Inflammatory macrophage treated with lipopolysaccharide for 1 hour (primary cell): Measurements from ENCODE around the gene SLC22A1.
"Not testable (repeated sequence)": the region's sequence is repeated elsewhere in the genome, so short reads cannot be mapped to it uniquely, and the experiment has no call there.

Experiments
- DNase-seq, 2 donors: peaks; one replicate each; pipeline ENCODE4 v3.0.0-alpha.2; 2020 to 2022

The SLC22A1 gene

DNA sequence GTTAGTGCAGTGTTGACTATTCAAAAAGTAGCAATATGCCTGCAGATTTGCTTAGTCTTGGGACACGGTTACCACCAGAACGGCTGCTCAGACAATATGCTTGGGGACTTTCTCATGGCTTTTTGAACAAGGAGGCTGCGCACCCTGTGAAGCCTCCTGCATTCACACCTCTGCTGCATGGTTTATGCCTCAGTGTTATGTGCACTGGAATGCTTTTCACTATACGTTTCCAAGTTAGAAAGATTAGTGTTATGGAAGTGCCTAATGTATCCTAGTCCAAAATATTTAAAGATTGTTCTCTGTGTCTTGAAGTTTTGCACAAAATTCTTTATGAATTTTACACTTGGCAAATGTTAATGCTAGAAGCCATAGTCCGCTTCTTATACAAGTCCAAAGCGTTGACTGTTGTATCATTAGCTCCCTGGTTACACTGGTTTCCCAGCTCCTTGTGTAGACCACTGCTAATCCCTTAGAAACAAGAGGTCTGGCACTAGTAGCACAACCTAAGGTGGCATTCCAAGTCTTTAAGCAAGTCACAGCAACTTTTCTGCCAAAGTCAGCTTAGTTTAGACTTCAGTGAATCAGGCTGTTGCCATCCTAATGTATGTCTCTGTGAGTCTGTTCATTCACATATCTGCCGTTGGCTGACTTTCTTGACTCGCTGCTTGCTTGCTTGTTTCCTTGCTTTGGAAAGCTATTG lies 26.3 kb upstream of the SLC22A1 start:
- DNase-seq: no peak

DNA sequence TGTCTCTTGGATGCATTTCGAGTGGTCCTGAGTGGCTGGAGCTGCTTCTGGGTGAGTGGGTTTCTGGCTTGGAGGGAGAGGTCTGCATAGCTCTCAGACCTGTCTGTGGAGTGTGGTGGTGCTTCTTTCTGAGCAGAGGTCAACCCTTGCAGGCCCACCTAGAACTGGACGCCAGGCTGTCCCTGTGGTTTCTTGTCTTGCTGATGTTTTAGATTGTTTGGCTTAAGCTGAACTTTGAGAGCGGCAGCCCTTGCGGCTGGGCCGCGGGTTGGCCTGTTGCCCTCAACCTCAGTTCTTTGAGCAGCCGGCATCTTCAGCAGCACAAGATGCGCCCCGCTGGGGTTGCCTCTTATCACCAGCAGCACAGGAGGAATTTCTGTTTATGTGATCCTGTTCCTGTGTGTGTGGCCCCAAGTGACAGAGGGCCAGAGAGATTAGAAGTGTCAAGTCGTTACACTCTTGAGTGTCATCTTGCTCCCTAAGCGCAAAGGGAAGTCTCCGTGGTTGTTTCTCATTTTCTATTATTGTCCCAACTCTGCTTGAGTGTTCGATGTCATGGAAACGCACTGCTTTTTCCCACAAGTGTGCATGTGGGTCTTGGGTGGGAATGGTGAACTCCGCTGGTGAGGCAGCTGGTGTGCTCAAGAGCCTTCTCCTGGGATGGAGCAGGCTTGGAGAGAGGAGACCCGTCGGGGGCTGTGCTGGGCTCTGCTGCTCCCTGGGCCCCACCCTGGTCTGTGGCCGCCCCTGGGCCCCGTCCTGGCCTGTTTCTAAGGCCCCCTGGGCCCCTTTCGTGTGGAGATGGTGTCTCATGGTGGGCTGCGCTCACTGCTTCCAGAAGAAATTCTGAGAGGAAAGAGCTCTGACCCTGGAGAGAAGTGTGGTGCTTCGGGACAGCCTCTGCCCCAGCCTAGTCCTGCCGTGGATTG lies 20.1 kb upstream of the SLC22A1 start:
- DNase-seq: no peak

DNA sequence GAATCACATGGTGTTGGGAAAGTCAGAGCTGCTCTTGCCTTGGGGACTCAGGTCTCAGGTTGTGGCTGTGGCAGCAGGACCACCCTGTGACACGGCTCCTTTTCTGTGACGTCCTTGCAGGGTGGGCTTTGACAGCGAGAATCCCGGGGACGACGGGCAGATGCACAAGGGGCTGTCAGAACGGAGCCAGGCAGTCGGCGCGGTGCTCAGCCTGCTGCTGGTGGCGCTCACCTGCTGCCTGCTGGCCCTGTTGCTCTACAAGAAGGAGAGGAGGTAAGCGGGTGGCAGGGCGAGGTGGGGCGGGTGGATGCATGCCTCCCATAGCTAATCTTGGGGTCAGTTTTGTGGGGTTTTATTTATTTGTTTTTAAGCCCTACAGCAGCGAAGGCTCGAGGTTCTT lies 19.2 kb upstream of the SLC22A1 start:
- DNase-seq: no peak

DNA sequence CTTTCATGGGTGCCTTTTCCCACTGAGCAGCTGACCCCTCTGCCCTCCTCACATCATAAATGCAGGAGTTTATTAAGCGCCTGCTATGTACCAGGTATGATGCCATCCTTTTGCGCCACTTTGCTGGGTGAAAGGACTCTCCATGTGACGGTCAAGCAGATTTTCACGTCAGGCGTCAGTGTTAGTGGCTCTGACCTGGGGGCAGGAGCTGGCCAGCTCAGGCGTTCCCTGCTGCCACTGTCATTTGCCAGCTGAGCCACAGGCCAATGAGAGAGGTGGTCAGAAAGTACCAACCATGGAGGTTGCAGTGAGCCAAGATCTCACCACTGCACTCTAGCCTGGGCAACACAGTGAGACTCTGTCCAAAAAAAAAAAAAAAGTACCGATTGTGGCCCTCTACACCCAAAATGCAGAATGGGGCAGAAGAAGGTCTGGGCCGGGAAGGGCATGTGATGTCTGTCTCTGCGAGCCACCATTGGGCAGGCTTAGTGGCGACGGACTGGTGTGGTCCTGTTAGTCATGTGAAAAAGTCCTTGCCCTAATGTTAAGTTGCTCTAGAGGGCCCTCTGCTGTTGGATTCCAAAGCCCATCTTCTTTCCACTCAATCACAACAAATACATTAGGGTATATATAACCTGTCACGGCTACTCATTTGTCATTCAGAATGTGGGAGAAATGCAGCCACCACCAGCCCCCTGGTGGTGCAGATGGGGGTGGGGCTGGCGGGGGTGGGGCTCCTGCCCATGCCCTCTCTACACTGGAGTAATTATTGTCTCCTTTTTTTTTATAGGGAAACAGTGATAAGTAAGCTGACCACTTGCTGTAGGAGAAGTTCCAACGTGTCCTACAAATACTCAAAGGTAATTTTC lies 18.4 kb upstream of the SLC22A1 start:
- peak in 1 of 2 donors; percentile 23 for DNase-seq

DNA sequence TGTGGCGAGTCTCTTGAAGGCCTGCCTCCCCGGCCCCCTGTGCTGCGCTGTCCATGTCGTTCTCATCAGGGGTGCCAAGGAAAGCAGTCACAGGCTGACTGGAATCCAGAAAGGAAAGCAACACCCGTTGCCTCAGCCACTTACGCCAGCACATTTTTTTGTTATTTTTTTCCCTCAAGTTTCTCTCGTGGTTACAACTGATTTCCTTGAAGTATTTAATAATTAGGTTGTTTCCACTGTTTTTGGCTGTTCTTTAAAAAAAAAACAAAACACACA lies 17.9 kb upstream of the SLC22A1 start:
- no peak for DNase-seq

DNA sequence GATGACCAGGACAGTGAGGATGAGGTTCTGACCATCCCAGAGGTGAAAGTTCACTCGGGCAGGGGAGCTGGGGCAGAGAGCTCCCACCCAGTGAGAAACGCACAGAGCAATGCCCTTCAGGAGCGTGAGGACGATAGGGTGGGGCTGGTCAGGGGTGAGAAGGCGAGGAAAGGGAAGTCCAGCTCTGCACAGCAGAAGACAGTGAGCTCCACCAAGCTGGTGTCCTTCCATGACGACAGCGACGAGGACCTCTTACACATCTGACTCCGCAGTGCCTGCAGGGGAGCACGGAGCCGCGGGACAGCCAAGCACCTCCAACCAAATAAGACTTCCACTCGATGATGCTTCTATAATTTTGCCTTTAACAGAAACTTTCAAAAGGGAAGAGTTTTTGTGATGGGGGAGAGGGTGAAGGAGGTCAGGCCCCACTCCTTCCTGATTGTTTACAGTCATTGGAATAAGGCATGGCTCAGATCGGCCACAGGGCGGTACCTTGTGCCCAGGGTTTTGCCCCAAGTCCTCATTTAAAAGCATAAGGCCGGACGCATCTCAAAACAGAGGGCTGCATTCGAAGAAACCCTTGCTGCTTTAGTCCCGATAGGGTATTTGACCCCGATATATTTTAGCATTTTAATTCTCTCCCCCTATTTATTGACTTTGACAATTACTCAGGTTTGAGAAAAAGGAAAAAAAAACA lies 16.6 kb upstream of the SLC22A1 start:
- DNase-seq: no peak

DNA sequence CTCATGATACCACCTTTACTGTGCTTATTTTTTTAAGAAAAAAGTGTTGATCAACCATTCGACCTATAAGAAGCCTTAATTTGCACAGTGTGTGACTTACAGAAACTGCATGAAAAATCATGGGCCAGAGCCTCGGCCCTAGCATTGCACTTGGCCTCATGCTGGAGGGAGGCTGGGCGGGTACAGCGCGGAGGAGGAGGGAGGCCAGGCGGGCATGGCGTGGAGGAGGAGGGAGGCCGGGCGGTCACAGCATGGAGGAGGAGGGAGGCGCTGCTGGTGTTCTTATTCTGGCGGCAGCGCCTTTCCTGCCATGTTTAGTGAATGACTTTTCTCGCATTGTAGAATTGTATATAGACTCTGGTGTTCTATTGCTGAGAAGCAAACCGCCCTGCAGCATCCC lies 15.6 kb upstream of the SLC22A1 start:
- no peak for DNase-seq

DNA sequence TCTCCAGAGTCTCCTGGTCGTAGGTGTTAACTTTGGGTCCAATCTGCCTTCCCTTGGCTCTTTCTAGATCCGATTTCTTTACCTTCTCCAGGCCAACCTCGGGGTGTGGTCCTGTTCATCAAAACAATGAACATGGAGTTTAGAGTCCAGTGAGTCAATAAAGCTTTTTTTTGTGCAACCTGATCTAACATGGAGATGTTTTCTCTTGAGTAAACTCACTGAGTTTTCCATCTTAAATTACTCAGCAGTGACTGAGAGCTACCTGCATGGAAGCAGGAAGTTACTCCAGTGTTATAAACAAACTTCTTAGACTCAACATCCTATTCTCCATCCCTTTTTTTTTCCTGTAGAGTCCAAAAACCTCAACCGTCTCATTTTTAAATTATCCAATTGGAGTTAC lies 14.9 kb upstream of the SLC22A1 start:
- no peak for DNase-seq

DNA sequence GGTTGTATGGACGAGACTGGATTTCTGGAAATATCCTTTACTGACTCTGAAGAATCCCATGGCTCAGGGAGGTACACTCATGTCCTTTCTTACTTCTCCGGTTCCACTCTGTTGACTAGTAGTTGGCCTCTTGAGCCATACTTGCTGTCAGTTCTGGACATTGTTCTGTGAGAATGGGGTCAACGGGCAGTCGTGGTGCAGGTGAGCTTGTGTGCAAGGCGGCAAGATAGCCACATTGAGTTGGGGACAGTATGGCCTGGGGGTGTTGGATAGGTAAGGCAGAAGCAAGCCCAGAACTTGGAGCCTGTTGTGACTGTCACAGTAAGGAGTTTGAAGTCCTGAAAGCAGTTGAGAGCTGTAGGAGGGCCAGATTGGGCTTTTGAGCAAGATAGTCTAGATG lies 13.5 kb upstream of the SLC22A1 start:
- DNase-seq: no peak

DNA sequence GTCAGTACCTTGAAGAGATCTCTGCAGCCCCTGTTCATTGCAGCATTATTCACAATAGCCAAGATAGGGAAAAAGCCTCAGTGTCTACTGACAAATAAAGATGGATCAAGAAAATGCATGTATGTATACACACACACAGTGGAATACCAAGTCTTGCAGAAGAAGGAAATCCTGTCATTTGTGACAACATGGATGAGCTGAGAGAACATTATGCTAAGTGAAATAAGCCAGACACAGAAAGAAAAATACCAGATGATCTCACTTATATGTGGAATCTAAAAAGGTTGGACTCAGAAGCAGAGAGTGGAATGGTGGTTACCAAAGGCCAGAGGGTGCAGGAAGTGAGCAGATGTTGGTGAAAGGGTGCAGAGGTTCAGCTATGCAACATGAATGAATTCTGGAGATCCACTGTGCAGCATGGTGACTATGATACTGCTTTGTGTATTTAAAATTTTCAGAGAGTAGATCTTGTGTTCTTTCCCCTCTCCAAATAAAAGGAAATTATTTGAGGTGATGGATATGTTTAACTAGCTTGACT lies 11.0 kb upstream of the SLC22A1 start:
- DNase-seq: no peak

DNA sequence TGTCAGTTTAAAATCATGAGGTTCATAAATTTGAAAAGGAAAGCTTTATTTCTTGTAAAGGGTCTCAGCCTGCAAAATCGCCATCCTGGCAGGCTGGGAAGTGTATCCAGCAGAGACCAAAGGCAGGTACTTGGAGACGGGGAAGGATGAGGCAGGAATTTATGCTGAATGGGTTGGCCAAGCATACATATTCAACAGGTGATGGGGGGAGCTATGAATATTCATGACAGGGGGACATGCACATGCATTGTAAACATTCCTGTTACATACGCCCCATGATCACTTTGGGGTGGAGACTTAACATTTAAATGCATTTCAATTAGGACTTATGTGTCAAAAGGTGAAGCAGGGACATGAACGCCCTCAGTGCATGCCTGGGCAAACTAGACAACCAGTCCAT lies 9.8 kb upstream of the SLC22A1 start:
- DNase-seq: no peak

DNA sequence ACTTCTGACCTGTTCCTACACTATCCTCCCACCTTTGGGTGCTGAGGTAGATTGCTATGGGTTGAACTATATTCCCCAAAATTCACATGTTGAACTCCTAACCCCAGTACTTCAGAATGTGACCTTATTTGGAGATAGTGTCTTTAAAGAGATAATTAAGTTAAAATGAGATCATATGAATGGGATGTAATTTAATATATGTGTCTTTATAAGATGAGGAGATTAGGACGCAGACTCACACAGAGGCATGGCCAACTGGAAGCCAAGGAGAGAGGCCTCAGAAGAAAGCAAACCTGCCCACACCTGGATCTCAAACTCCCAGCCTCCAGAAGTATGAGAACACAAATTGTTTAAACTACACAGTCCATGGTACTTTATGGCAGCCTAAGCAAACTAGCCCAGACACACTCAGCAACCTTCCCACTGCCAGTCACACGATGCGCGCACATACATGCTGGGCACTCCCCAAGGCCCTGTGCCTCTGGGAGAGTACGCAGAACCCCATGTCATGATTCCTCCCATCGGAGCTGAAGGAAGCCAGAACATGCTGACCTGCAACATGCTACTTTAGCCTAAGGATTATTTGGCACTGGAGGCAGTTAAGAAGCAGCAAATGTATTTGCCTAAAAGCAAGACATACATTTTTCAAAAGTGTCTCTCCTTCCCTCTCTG lies 8.9 kb upstream of the SLC22A1 start:
- no peak for DNase-seq

DNA sequence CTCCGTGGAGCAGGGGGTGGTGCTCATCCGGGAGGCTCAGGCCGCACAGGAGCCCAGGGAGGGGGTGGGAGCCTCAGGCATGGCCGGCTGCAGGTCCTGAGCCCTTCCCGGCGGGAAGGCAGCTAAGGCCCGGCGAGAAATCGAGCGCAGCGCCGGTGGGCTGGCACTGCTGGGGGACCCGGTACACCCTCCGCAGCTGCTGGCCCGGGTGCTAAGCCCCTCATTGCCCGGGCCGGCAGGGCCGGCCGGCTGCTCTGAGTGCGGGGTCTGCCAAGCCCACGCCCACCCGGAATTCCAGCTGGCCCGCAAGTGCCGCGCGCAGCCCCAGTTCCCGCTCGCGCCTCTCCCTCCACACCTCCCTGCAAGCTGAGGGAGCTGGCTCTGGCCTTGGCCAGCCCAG lies 7.1 kb upstream of the SLC22A1 start:
- not testable (repeated sequence) for DNase-seq

DNA sequence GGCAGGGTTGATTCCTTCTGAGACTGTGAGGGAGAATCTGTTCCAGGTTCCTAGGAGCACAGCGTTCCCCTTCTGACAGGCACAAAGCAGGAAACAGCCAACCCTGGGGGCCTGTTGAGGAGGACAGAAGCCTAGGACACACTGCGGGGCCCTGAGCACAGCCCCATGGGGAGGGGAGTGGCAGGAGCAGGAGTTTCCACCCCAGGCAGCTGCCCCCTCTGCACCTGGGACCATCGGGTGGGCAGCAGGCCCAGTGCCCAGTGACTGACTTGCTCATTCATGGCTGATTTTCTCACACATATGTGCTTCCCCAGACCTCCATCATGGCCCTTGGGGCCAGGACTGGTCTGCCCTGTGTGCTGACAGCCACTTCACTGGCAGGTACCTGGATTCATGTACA lies 6.2 kb upstream of the SLC22A1 start:
- DNase-seq: no peak

DNA sequence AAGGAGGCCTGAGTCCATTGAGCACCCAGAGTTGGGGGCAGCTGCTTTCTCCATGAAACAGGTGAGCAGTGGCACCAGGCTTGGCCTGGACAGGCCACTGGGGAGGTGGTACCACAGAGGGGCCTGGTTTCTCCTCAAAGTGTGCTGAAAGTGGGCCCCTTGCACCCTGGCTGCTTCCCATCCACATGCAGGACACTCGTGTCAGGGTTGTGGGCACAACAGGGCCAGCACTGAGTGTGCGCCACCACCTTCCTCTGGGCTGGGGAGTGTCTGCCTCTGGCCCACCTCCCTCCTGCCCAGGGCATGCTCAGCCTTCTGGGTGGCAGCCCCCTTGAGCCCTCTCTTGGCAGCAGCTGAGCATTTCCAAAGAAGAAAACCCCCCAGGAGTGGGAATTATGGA lies 5.2 kb upstream of the SLC22A1 start:
- no peak for DNase-seq

DNA sequence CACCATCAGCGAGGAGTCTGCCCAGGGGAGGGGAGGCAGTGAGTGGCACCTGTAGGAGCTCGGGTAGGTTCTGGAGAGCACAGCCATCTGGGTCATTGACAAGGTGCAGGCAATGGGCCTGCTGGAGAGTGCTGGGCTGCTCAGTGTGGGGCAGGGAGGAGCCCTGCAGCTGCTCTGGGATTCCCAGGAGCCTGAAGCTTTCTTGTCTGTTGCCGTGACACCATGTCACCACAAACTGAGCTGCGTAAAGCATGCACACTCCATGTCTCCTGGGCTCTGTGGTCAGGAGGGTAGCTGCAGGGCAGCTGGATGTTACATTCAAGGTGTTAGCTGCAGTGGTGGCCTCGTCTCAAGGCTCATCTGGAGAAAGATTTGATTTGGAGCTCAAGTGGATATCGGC lies 4.5 kb upstream of the SLC22A1 start:
- no peak for DNase-seq

DNA sequence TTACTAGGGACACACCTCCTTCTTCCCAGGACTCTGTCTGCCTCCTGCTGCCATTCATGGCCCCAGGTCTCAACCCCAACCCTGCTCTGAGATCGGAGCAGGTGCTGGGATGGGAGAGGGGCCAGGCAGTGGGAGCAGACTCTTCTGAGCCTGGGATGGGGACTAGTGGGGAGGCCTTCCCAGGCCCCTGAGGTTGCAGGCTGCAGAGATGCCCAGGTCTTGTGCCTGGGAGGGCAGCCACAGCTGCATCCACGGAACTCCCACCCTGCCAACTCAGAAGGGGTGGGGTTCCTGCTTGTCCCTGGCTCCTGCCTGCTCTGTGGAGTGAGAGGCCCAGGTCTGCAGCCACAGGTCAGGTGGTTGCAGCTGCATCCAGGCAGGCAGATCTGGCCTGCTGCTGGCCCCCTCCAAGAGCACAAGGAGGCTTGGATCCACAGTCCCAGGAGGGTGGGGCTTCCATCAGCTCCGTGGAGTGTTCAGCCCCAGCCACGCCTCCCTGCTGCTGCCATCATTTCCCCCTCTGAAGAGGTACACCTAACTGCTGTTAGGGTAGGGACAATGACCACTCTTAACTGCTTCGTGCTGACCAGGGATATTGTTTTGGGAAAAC lies 2.9 kb upstream of the SLC22A1 start:
- no peak for DNase-seq

DNA sequence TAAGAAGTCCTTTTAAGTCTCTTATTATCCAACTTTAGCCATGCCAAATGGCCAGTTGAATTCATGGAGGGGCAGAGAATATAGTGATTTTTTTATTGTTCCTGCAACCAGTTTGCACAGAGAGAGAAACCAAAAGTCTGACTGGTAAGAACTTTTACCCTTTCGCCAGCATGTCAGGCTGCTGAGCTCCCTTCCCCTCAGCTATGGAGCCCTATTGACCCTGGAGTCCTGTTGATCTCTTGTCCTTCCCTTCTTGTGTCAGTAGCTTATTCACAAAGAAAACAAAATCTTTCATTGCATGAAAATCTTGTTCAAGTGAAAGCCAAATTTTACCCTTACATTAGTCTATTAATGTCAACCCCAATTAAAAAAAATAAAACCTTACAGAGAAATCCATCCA lies 1.5 kb upstream of the SLC22A1 start:
- DNase-seq: no peak

DNA sequence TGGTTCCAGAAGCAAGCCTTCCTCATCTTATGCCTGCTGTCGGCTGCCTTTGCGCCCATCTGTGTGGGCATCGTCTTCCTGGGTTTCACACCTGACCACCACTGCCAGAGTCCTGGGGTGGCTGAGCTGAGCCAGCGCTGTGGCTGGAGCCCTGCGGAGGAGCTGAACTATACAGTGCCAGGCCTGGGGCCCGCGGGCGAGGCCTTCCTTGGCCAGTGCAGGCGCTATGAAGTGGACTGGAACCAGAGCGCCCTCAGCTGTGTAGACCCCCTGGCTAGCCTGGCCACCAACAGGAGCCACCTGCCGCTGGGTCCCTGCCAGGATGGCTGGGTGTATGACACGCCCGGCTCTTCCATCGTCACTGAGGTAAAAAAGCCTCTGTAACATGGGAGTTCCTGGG lies 366 bp downstream of the SLC22A1 start:
- DNase-seq: no peak

DNA sequence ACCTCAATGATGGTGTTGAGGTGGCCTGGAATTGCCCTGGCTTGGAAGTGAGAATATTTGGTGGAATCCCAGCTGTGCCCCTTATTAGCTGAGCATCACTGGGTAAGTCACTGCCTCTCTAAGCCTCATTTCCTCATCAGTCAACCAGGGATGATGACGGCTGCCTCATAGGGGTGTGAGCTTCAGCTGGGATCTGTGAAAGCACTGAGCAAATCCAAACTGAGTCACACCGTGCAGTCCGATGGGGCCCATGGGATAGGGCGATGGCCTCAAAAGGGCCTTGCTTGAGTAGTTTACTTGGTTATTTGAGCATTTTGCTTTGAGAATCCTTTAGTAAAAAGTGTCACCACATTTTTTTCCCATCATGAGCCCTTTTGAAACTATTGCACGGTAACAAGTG lies 1.1 kb downstream of the SLC22A1 start:
- DNase-seq: no peak

DNA sequence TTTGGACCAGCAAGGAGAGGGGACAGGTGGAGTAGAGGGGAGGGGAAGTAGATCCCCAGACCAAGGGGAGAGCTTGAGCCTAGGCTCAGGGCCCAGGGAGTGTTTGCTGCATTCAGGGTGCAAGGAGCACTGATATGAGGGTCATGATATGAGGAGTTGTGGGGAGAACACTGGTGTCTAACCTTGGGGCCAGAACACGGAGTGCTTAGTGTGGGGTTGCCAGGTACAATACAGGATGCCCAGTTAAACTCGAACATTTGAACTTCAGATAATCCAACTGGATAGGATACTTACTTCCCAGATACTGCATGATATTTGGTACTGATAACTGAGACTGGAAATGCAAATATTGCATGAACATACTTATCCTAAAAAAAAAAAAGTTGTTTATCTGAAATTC lies 2.4 kb downstream of the SLC22A1 start:
- DNase-seq: no peak

DNA sequence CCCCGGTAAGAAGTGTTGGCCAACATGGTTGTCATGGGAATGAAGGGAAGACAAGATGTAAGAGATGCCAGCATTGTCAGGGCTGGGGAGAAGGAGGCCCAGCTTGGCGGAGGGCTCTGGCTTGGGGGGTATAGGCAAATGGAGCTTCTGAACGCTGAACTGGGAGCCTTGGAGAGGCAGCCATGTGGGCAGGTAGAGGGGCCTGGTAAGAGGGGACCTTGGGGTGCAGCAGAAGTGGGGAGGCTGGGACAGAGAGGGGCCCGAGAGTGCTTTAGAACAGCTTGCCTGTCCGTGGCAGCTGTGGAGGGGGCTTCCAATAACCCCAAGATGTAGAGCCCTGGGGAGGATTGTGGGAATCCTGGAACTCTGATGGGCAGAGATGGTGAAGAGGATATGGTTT lies 3.0 kb downstream of the SLC22A1 start:
- DNase-seq: no peak
